SU-DHL-6 (cell line): ENCODE results near the gene MNX1.

Source experiments
- H2AFZ ChIP-seq: fragments of 200-600 bp; sonication (generic); 2 replicates; pipeline ENCODE4 v1.6.1; 2014; ENCODE audit warnings: low read depth, mild to moderate bottlenecking, moderate library complexity, mixed read lengths, antibody characterized with exemption, low read length; ENCODE audit not compliant: severe bottlenecking
- H3F3A ChIP-seq: fragments of 200-600 bp; shearing (Covaris generic); 2 replicates; pipeline ENCODE4 v1.6.0; 2016; ENCODE audit warnings: antibody characterized with exemption, mild to moderate bottlenecking; ENCODE audit not compliant: insufficient read depth
- H3K27ac ChIP-seq: fragments of 200-600 bp; sonication (generic); 2 replicates; pipeline ENCODE4 v1.5.1; 2016; ENCODE audit warnings: low read depth, mild to moderate bottlenecking, low read length, moderate library complexity, mixed read lengths
- H3K27me3 ChIP-seq: fragments of 200-600 bp; sonication (generic), shearing (Covaris generic); 2 replicates; pipeline ENCODE4 v1.6.0; 2014; ENCODE audit warnings: mild to moderate bottlenecking, low read length
- H3K36me3 ChIP-seq: fragments of 200-600 bp; sonication (generic); 2 replicates; pipeline ENCODE4 v1.6.1; 2014; ENCODE audit warnings: mild to moderate bottlenecking, low read length, mixed read lengths
- H3K4me2 ChIP-seq: fragments of 300-600, 200-600 bp; shearing (Covaris generic), sonication (generic); 2 replicates; pipeline ENCODE4 v1.6.0; 2014; ENCODE audit warnings: low read length, low read depth, mild to moderate bottlenecking; ENCODE audit not compliant: poor library complexity, severe bottlenecking
- H3K4me3 ChIP-seq: fragments of 200-600 bp; sonication (generic); 2 replicates; pipeline ENCODE4 v1.5.1; 2014; ENCODE audit warnings: antibody characterized with exemption, low read length, mild to moderate bottlenecking, mixed read lengths; ENCODE audit not compliant: insufficient read depth, poor library complexity, severe bottlenecking
- H3K79me2 ChIP-seq: fragments of 200-600 bp; sonication (generic); 2 replicates; pipeline ENCODE4 v1.6.1; 2014; ENCODE audit warnings: mild to moderate bottlenecking, low read length, moderate library complexity; ENCODE audit not compliant: insufficient read depth
- H3K9ac ChIP-seq: fragments of 200-600 bp; sonication (generic); 2 replicates; pipeline ENCODE4 v1.7.0; 2014; ENCODE audit warnings: mild to moderate bottlenecking, low read length
- H3K9me2 ChIP-seq: fragments of 200-600 bp; sonication (generic); replicated peaks from 2 replicates; pipeline ENCODE4 v1.6.1; 2014; ENCODE audit warnings: low read length; ENCODE audit not compliant: insufficient read depth
- H3K9me3 ChIP-seq: fragments of 200-600 bp; sonication (generic); 2 replicates; pipeline ENCODE4 v1.6.1; 2014; ENCODE audit warnings: low read length, mixed read lengths; ENCODE audit not compliant: insufficient read depth
- H4K20me1 ChIP-seq: fragments of 200-600 bp; sonication (generic); 2 replicates; pipeline ENCODE4 v1.6.1; 2014; ENCODE audit warnings: low read depth, mild to moderate bottlenecking, antibody characterized with exemption, low read length, moderate library complexity, mixed read lengths
- EZH2phosphoT487 ChIP-seq: fragments of 200-600 bp; sonication (generic), shearing (Covaris generic); conservative IDR thresholded peaks from 2 replicates; pipeline ENCODE4 v1.6.1; 2018; ENCODE audit warnings: mild to moderate bottlenecking, antibody characterized with exemption, low read length, moderate library complexity, mixed read lengths
- TF ChIP-seq, protein P1 (sequence below): fragments of 200-600 bp; sonication (generic); IDR thresholded peaks from one replicate; pipeline ENCODE4 v1.5.1; 2017; ENCODE audit warnings: antibody characterized with exemption, mild to moderate bottlenecking, low read length, moderate library complexity; ENCODE audit not compliant: insufficient read depth, poor library complexity, severe bottlenecking

MNX1 gene

DNA sequence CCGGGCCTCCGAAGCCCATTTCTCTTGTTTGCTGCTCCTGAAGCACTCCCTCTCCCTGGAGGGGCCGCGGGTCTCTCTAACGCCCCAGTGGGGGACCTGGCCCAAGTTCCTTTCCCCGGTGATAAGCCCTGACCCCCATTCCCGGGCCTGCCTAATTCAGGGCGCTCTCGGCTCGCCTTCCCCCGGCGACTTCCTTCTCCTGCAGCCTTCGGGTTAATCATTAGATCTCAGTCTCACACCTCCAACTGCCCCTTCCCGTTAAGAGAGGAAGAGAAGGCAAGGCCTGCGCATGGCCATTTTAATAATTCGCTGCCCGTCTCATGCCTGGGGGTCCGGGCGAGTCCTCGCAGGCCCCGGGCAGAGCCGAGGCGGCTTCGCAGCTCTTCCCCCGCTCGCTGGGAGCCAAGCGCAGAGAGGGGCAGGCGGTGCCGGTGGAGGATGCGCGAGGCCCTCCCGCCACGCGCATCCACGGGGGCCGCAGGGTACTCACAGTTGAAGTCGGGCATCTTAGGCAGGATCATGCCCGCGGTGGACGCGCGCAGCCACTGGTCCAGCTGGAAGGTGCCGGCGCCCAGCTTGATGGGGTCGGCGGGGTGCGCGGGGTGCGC, 1.2 kb downstream of the MNX1 start:
- H3K79me2 ChIP-seq, result no peaks in the 10 kb centered on the region
- no peak overlapping the region for H3K4me3 ChIP-seq
- no peaks in the 10 kb centered on the region for H3K9me2 ChIP-seq
- no peak overlapping the region for H3K9ac ChIP-seq
- H3K4me2 ChIP-seq, result peak overlapping the region; percentile 24
- H3F3A ChIP-seq, result no peaks in the 10 kb centered on the region
- no peak overlapping the region for H2AFZ ChIP-seq
- H4K20me1 ChIP-seq, result no peaks in the 10 kb centered on the region
- TF ChIP-seq EZH2phosphoT487, result no peak
- TF ChIP-seq, protein P1, sequence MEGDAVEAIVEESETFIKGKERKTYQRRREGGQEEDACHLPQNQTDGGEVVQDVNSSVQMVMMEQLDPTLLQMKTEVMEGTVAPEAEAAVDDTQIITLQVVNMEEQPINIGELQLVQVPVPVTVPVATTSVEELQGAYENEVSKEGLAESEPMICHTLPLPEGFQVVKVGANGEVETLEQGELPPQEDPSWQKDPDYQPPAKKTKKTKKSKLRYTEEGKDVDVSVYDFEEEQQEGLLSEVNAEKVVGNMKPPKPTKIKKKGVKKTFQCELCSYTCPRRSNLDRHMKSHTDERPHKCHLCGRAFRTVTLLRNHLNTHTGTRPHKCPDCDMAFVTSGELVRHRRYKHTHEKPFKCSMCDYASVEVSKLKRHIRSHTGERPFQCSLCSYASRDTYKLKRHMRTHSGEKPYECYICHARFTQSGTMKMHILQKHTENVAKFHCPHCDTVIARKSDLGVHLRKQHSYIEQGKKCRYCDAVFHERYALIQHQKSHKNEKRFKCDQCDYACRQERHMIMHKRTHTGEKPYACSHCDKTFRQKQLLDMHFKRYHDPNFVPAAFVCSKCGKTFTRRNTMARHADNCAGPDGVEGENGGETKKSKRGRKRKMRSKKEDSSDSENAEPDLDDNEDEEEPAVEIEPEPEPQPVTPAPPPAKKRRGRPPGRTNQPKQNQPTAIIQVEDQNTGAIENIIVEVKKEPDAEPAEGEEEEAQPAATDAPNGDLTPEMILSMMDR, result no peak
- H3K27ac ChIP-seq, result no peak overlapping the region
- H3K9me3 ChIP-seq, result no peaks in the 10 kb centered on the region
- no peaks in the 10 kb centered on the region for H3K36me3 ChIP-seq
- no peaks in the 10 kb centered on the region for H3K27me3 ChIP-seq

DNA sequence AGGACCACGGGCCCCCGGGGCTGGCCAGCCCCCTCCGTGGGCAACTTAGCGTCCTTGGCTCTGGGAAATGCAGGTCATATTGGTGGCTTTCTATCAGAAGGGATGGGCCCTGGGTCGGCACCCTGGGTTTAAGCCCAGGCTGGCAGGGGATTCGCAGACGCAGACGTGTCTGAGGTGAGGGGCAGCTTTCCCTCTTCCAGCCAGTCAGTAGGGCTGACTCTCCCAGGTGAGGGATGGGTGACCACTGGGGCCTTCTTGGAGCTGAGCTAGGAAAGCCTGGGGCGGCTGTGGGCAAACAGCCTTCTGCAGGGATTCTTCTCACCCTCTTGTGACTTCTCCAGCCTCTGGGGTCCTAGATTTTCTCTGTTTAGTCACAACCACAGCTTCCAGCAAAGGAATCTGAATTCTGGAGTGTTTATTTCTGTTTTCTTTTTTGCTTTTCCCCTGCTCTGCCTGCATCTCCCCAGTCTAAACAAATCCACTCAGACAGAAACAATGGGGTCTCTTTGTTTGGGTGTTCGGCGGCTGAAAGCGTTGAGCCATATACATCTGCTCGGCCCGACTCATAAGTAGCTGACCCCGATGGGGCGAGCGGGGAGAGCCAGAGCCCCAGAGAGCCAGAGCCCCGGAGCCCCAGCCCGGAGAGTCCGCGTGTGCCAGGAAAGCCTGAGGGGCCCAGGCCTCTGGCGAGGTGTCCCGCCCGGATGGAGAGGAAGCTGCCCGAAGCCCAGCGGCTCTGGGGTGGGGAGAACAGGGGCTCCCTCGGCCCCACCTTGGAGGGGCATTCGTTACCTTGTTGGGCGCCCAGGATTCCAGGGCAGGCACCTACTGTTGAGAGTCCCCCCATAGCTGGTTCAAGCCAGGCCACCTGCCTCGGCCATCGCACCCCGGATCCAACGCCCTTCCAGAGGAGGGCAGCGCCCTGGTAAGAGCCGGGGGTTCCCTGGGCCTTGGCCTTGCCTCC, 2.0 kb downstream of the MNX1 start:
- no peaks in the 10 kb centered on the region for H3K9me2 ChIP-seq
- H3K79me2 ChIP-seq, result no peaks in the 10 kb centered on the region
- H3K4me3 ChIP-seq, result no peak overlapping the region
- no peaks in the 10 kb centered on the region for H3K36me3 ChIP-seq
- TF ChIP-seq, protein P1, result no peak
- H3K4me2 ChIP-seq, result no peak overlapping the region
- H2AFZ ChIP-seq, result no peak overlapping the region
- no peak overlapping the region for H3K27ac ChIP-seq
- no peak overlapping the region for H3K9ac ChIP-seq
- H4K20me1 ChIP-seq, result no peaks in the 10 kb centered on the region
- no peaks in the 10 kb centered on the region for H3F3A ChIP-seq
- H3K27me3 ChIP-seq, result no peaks in the 10 kb centered on the region
- H3K9me3 ChIP-seq, result no peaks in the 10 kb centered on the region

DNA sequence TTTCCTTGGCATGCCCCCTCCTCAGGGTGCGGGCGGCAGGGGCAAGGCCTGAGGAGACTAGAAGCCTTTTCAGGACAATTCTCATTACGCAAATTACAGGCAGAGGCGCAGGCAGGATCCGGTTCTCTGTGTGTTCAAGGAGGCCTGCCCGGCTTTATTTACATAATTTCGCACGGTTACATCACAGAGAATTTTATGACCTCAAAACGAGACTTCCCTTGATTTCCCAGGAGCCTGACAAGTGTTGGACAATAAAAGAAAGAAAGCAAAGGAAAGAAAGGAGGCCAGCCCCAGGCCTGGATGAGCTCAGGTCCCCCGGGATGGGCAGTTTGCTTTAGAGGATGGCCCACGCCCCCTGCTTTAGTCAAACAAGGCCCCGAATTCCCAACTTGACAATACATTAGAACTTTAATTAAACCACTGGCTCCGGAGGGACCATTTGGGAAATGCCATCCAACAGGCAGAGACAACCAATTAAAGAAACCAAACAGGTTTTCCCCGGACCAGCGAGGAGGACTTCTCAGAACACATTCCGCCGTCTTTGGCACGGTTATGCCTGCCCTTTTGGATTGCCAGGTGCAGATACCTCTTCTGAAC, 2.9 kb downstream of the MNX1 start:
- Histone ChIP-seq H3K9me3 (no peaks in the 10 kb centered on the region), H3K27me3 (no peaks in the 10 kb centered on the region)
- TF ChIP-seq, protein P1, result no peak
- TF ChIP-seq EZH2phosphoT487, result no peak

More for the DNA sequence above, 2.9 kb downstream of the MNX1 start:
- Histone ChIP-seq H2AFZ (no peak overlapping the region), H3K4me2 (no peak overlapping the region), H3F3A (no peaks in the 10 kb centered on the region), H3K9me2 (no peaks in the 10 kb centered on the region), H3K4me3 (no peak overlapping the region), H3K36me3 (no peaks in the 10 kb centered on the region), H3K27ac (no peak overlapping the region), H3K9ac (no peak overlapping the region), H4K20me1 (no peaks in the 10 kb centered on the region), H3K79me2 (no peaks in the 10 kb centered on the region)
